Neural cell (in vitro differentiated cells): ENCODE data around the gene SIX4.

Experiments used
- RAD21 ChIP-seq: fragments of 450-650 bp; conservative IDR thresholded peaks from 2 replicates; pipeline ENCODE4 v1.6.1; 2014; ENCODE audit warnings: antibody characterized with exemption, mild to moderate bottlenecking, moderate library complexity
- TAF1 ChIP-seq: IDR thresholded peaks from 2 replicates; pipeline ENCODE4 v1.6.1; 2012; ENCODE audit warnings: low read depth
- TF ChIP-seq, protein P1 (sequence below): fragments of 450-650 bp; IDR thresholded peaks from 2 replicates; pipeline ENCODE4 v1.5.1; 2014; ENCODE audit warnings: antibody characterized with exemption, mild to moderate bottlenecking, moderate library complexity; ENCODE audit not compliant: poor library complexity, severe bottlenecking

DNA sequence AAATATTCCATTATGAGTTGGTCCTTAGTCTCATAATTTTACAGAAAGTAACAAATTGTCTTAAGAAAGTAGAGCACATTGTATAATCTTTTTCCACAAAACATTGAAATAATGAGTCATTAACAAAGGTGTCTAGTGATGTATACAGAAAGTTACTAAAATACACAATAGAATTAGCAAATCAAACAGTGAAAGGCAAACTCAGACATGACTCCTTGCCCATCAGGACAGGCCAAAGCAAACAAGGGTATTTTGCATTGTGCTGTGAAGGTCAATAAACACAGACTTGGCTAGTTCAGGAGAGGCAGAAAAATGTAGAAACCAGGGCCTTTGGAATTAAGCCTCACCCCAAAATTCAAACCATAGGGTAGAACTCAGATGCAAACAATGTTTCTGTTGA, 37.3 kb downstream of the SIX4 start:
- no peak for TF ChIP-seq RAD21
- TF ChIP-seq, protein P1, sequence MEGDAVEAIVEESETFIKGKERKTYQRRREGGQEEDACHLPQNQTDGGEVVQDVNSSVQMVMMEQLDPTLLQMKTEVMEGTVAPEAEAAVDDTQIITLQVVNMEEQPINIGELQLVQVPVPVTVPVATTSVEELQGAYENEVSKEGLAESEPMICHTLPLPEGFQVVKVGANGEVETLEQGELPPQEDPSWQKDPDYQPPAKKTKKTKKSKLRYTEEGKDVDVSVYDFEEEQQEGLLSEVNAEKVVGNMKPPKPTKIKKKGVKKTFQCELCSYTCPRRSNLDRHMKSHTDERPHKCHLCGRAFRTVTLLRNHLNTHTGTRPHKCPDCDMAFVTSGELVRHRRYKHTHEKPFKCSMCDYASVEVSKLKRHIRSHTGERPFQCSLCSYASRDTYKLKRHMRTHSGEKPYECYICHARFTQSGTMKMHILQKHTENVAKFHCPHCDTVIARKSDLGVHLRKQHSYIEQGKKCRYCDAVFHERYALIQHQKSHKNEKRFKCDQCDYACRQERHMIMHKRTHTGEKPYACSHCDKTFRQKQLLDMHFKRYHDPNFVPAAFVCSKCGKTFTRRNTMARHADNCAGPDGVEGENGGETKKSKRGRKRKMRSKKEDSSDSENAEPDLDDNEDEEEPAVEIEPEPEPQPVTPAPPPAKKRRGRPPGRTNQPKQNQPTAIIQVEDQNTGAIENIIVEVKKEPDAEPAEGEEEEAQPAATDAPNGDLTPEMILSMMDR, result no peak
- no peak for TF ChIP-seq TAF1
